A549 treated with Hydrocortisone at 1 μM for 4 hours (cell line): ENCODE measurements around the gene POU3F4. TPM values are rescaled to one million over a fixed set of nuclear protein-coding genes. Genes with fewer than 3 reads are reported as not detected.

Experiments used
- total RNA-seq: library from RNA; stranded (reverse); fragments of 200-300 nt; extraction: Qiagen RNA extraction; gene quantifications from 5 replicates; pipeline ENCODE4 v1.2.3, GENCODE V29; 2022

Gene POU3F4
- total RNA-seq: not detected in 5 replicates

DNA sequence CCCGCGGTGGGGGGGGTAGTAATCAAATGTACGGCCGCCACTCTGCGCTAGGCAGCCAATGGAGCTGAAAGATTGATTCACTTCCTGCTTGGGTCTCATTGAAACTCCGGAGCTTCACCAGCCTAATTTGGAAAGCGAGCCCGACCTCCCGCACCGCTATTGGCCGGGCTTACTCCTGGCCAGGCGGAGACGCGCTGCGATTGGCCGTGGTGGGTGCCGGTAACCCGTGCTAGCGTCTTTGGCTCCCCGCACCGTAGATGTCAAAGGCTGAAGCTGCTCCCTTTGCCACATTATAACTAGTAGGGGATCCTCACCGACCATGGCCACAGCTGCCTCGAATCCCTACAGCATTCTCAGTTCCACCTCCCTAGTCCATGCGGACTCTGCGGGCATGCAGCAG, at the start of gene POU3F4:
POU3F4 (plus strand) TSS at position 285 of the 400 bp plus-strand sequence; CDS start at position 320, 35 bp downstream.

